DMS53 (cell line): Measurements from ENCODE around the gene DAD1.
A peak's percentile ranks its signal among the peaks of the same experiment; 100 is the strongest.

Source experiments
- DNase-seq: peaks from one replicate; lab custom pipeline; 2025; lab: John Stamatoyannopoulos, UW

DAD1 gene

DNA sequence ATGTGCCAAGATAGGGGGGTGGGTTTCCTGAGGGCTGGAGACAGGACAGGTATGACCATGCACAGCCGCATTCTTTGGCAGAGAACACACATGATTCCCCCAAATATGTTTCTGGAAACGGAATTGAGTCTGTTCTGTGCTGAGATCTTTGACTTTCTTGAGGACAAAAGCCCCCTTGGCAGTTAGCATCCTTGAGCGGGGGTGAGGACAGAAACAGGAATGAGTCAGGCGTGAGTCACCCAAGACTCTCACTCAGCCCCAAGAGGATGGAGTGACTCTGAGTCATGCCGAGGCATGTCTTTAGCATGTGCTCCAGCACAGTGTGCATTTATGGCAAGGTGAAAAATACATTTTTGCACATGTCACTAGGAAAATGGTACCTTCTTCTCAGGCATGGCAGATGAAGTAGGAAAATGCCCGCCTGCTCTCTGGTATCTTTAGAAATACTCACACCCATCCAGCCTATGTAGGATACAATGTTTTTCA is 52.1 kb downstream of the DAD1 start:
- DNase-seq: peak; percentile 32

- DNase-seq: no peak
Measured at GRCh38 chr14:22535916-22536315, 53.1 kb downstream of the DAD1 start.

DNA sequence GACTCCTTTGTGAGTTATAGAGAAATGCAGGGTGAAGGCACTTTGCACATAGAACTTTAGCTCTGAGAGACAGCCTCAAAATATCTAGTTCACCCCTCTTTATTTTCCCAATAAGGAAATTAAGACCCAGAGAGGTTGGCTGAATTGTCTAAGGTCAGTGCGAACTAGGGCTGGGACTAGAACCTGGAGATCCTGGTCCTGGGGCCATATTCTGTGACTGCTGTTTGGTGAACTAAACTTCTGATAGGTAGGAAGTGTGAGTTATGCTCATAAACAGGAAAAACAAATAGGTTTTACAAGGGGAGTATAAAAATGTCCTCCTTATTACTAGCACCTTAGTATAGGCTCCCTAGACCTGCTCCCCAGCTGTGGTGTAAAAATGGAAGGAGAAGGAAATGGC is 53.9 kb downstream of the DAD1 start:
- no peak for DNase-seq

- no peak for DNase-seq
Measured at GRCh38 chr14:22534547-22534946, 54.5 kb downstream of the DAD1 start.

- no peak for DNase-seq
Measured at GRCh38 chr14:22533739-22534359, 55.2 kb downstream of the DAD1 start.

- no peak for DNase-seq
Measured at GRCh38 chr14:22533057-22533704, 55.8 kb downstream of the DAD1 start.

- DNase-seq: no peak
Measured at GRCh38 chr14:22532345-22533056, 56.5 kb downstream of the DAD1 start.

GRCh38 chr14:22531451-22532344 is 57.3 kb downstream of the DAD1 start:
- DNase-seq: no peak

DNA sequence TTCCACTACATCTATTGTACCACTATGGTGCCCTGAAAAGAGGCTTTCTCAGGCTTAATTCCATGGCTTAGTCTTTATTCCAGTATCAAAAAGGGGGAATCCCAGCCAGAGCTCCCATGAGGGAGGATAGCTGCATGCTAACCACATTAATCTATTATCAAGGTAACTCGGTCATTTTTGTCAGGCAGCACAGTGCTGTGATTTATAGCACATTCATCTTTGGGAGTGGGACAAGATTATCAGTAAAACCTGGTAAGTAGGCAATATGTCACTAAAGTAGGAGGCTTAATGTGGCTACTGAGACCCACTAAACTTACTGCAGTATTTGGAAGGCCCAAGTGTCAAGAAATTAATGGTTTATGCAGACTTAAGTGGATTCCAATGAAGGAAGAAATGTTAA is 58.9 kb downstream of the DAD1 start:
- DNase-seq: no peak

- no peak for DNase-seq
Measured at GRCh38 chr14:22526744-22527143, 62.3 kb downstream of the DAD1 start.

- no peak for DNase-seq
Measured at GRCh38 chr14:22526218-22526617, 62.8 kb downstream of the DAD1 start.

- DNase-seq: no peak
Measured at GRCh38 chr14:22524784-22525161, 64.3 kb downstream of the DAD1 start.

DNA sequence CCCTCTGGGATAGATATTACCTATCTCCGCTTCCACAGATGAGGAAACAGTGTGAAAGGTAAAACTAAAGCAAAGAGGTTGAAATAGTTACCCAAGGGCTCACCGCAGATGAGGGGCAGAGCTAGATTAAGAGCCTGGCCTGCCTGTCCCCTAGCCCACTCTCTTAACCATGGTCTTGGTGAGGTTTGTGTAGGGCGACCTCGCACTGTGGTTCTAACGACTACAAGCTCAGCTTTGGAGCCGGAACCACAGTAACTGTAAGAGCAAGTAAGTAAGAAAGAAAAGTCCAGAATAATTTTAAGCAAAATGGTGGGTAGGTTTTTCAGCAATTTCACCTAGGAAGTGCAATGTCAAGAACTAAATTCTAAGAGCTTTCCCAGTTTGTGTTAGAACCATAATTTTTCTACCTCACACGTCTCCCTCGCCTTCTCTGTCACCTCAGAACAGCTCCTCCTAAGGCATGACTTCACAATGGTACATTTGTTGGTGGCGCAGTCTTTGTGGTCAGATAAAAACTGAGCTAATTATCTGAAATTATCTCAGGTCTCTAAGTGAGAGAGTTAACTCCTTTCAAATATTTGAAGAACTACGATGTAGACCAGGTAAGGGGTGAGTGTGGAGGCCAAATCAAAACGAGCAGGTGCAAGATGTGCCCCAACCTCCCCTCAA is 64.8 kb downstream of the DAD1 start:
- DNase-seq: no peak

DNA sequence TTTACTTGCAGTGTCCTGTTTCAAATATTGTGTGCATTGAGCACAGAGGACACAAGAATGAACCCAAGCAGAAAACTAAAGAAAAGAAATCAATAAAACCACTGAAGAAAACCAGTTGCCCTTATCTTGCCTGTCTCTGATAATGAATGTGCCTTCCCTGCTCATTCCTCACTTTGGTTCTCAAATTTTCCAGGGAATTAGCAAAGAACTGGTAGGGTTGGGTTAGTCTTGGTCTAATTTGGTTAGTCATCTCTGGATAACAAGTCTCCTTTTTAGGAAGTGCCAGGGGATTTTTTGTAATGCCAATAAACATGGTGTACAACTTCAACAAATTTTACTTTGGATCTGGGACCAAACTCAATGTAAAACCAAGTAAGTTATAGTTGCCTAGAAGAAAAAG is 65.7 kb downstream of the DAD1 start:
- no peak for DNase-seq

DNA sequence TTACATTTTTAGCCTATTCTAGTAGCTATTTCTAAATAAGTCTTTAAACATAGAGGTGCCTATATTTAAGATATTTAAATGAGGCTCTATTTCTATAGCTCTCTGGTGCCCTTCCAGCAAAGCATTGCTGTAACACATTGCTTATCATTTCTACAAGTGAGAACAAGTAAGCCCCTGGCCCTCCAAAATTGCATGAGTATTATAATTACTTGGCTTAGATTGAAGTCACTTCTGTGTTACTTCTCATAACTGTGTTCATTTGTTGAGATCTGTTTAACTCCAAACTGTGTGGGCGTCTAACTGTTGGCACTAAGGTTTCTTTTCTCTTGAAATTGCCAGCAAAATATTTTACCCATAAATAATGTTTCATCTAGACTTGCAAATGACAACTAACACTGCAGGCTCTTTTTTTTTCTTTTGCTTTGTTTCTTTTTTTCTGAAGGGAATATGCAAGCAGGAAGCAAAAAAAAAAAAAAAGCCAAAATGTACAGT is 66.5 kb downstream of the DAD1 start:
- no peak for DNase-seq

DNA sequence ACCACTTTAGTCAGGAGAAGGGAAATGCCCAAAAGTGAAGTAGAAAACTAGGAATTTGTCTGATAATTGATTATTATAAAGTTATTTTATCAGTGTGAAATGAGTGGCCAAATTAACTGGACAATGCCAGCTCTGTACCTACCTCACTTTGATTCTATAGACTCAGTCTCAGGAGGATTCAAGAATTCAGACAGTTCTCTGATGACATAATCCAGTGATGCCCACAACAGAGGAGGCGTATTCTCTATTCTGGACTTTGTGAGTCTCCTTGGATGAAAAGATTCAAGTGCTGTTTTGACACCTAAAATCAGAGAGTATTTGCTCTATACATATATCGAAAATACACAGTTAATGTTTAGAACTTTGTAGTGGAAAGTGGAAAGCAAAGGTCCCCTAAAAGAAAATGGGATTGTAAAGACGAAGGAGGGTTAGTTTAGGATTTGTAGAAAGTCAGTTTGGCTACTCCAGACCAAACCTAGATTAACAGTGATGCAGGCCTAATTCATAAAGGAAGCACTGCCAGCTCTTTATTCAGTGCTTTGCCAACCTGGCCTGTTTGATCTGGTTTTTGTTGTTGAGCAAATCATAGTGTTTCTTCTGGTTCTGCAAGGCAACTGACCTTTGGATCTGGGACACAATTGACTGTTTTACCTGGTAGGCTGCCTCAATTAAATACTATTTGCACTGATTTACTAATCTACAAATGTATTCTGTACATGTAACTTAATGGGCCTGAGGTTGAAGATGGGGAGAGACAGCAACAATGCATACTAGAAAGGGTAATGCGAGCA is 67.4 kb downstream of the DAD1 start:
- peak; percentile 15 for DNase-seq

GRCh38 chr14:22520796-22521195 is 68.2 kb downstream of the DAD1 start:
- DNase-seq: no peak

DNA sequence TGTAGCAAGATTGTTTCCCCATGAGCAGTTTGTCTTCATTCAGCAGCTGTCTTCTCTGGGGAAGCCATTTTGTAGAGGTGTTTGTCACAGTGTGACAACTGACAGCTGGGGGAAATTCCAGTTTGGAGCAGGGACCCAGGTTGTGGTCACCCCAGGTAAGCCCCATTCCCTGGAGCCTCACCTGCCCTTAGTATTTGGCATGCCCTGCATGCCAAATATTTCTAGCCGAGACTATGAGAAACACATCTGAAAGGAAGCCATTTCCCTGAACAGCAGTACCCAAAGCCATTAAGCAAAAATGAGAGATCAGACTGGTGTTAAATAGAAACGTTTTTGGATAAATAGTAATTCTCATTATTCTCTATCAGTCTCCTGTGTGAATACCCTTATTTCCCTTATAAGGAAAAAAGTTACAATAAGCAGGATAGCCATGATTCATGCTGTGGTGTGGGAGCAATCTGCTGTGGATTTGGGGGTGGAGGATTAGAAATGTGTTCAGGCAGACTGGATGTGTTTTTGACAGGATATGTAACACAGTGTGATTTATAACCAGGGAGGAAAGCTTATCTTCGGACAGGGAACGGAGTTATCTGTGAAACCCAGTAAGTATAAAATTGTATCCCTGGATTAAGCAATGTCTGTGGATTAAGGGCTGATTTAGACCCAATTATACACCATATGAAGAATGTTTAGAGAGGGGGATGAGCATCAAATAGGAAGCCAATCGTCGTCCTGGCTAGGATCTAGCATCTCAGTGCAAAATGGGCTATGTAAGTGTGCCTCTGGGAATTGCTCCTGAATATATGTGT is 68.9 kb downstream of the DAD1 start:
- no peak for DNase-seq

GRCh38 chr14:22518073-22518472 is 71.0 kb downstream of the DAD1 start:
- no peak for DNase-seq
